Left hindlimb (tissue), 1 donor: ENCODE results near the gene PCSK7.
"Not testable (repeated sequence)": the region's sequence is repeated elsewhere in the genome, so short reads cannot be mapped to it uniquely, and the experiment has no call there.

Source experiments
- DNase-seq: peaks from one replicate; pipeline ENCODE4 v3.0.0-alpha.2; 2018

Gene PCSK7

DNA sequence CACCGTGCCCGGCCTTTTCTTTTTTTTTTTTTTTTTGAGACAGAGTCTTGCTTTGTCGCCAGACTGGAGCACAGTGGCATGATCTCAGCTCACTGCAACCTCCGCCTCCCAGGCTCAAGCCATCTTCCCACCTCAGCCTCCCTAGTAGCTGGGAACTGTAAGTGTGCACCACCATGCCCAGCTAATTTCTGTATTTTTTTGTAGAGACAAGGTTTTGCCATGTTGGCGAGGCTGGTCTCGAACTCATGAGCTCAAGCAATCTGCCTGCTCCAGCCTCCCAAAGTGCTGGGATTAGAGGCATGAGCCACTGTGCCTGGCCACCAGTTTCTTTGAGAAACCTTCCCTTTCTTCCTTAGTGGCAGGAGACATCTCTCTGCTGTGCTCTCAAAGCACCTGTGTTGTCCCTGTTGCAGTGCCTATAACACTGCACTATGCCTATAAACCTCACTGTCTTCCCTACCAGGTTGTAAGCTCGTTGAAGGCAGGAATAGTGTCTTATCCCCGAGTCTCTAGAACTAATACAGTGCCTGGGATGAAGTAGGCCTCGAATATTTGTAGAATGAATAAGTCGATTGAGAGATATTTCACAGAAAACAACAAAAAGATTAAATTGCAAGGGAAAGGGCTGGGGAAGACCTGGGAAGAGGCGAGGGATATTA lies 19.0 kb downstream of the PCSK7 start:
- no peak for DNase-seq

DNA sequence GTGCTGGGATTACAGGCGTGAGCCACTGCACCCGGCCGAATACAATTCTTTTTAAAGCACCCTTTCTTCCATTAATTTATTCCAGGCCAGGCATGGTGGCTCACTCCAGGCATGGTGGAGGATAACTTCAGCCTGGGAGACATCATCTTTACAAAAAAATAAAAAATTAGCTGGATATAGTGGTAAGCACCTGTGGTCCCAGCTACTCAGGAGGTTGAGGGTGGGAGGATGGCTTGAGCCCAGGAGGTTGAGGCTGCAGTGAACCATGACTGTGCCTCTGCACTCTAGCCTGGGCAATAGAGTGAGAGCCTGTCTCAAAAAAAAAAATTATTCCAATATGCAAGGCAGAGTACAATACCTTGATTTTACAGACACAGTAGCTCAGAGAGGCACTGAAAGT lies 21.3 kb downstream of the PCSK7 start:
- DNase-seq = no peak

DNA sequence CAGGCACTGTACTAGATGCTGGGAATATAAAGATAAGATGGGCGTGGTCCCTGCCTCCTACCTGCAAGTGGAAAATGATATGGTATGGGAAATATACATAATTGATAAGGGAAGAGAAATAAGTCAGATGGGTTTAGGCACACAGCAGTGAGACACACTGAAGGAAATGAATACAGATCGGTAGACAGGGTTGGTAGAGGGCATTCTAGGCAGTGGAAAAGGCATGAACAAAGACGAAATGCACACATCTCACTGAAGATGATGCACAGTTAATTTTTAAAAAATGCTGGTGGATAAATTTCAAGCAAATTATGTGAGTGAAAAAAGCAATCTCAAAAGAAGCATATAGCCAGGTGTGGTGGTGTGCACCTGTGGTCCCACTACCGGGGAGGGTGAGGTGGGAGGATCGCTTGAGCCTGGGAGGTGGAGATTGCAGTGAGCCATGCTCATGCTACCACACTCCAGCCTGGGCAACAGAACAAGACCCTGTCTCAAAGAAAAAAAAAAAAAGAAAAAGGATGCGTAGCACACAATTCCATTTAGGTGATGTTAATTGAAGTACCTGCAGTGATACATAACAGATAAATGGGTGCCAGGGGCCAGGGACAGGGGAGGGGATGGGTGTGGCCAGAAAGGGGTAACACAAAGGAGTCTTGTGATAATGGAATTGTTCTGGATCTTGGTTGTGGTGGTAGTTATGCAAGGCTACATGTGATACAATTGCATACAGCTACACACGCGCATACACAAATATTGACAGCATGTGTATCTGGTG lies 22.3 kb downstream of the PCSK7 start:
- DNase-seq = not testable (repeated sequence)

DNA sequence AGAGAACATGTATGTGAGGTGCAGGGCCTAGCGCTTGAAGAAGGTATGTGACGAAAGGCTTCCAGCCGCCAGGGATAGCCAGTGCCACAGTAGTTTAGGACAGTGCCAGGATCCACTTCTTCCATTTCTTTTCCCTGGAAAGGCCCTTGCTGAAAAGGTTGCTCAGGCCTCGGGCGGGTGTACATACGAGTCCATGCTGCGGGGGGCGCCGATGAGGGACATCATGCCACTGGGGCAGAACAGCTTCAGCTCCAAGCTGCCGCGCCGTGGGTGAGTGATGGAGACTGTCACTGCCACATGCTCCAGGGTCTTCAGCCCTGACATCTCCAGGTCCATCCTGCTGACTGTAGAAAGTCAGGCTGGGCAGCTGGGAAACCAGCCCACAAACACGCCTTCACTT lies 23.2 kb downstream of the PCSK7 start:
- not testable (repeated sequence) for DNase-seq

DNA sequence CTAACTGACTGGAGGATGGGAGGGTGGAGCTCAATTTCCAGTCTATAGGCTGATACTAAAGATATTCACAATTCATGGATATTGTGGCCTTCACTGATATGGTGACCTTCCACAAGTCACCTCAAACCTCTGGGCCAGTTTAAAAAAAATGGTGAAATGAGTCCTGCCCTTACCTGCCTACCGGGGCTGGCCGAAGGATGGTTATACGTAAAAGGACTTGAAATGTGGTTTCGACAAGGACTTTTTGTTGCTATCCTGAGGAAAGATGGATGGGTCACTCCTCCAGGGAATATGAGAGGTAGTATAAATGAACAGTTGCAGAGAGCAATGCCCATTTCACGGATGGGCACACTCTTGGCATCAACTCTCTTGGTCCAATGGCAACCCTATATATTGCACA lies 24.4 kb downstream of the PCSK7 start:
- DNase-seq = not testable (repeated sequence)

DNA sequence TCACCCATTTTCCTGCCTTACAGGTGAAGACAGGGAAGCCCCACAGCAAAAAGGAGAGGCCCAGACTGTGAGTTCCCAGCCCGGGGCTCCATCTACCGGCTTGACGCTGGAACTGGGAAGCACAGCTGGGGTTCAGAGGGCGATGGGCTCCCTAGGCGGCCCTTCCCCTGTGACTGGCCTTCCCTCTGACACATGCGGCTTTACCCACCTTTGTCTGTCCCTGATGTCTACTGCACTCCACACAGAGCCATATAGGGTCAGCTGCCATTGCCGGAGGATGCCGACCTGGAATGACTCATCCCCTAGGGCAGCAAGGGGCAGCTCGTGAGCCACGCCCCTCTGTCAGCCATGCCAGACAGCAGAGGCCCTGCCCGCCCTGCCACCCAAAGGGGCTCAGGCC lies 25.0 kb downstream of the PCSK7 start:
- not testable (repeated sequence) for DNase-seq

DNA sequence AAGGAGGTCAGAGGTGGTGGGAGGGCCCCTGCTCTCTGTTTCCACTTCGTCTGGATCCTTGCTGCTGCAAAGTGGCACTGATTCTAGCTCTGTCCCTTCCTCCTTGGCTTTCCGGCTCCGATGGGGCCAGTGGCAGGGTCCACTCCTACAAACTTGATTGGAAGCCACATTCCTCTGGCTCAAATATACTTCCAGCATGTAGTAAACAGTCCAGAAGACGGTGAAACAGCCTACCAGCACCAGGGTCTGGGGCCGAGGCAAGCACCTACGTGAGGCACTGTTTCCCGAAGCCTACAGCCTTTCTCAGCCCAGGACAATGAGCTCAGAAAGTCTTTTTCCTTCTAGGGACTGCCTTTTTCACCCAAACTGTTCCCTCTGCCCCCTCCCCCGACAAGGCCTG lies 25.8 kb downstream of the PCSK7 start:
- DNase-seq = not testable (repeated sequence)

DNA sequence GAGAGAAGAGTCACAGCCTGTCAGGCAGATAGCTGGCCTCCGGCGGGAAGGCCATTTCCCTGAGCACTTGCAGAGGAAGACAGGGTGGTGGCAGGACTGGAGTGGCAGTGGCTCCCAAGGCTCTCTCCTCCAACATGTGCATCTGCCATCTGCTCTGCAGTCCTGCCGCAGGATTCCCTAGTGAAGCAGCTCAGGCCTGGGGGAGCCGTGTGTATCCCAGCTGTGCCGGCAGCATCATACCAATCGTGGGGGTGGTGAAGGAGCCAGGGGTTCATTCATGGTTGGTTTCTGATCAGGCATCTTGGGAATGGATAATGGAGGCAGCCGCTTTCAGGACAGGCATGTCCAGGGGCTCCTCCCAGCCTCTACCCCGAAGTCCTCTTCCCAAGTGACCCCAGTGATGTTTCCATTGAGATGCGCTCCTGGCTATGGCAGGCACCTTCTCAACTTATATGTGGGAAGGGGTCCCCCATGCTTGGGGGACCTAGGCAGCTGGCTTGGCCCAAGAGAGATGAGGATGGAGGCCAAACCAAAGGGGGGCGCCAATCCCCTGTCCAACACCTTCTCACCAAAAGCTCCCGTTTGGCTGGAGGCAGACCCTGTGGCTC lies 26.6 kb downstream of the PCSK7 start:
- DNase-seq = no peak

DNA sequence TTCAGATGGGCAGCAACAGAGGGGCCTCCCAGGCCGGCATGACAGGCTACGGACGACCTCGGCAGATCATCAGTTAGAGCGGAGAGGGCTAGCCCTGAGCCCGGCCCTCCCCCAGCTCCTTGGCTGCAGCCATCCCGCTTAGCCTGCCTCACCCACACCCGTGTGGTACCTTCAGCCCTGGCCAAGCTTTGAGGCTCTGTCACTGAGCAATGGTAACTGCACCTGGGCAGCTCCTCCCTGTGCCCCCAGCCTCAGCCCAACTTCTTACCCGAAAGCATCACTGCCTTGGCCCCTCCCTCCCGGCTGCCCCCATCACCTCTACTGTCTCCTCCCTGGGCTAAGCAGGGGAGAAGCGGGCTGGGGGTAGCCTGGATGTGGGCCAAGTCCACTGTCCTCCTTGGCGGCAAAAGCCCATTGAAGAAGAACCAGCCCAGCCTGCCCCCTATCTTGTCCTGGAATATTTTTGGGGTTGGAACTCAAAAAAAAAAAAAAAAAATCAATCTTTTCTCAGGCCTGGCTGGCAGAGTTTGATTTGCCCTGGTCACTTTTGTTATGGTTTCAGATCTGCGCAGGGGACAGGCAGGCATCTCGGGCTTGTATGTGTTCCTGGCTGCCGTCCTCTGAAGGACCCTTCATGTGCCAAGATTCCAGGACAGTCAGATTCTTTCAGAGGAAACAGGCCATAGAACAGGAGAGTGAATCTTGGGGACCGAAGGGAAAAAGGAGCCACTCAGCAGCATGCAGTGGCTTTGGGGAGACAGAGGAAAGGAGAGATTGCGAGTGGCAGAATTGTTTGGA lies 27.4 kb downstream of the PCSK7 start:
- no peak for DNase-seq

DNA sequence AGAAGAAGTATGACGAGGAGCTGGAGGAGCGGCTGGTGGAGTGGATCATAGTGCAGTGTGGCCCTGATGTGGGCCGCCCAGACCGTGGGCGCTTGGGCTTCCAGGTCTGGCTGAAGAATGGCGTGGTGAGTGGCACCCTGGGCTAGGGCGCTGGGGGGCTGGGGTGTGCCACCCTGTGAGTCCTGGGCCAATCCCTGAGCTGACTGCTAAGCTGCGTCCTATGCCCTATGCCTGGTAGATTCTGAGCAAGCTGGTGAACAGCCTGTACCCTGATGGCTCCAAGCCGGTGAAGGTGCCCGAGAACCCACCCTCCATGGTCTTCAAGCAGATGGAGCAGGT lies 28.8 kb downstream of the PCSK7 start:
- no peak for DNase-seq

DNA sequence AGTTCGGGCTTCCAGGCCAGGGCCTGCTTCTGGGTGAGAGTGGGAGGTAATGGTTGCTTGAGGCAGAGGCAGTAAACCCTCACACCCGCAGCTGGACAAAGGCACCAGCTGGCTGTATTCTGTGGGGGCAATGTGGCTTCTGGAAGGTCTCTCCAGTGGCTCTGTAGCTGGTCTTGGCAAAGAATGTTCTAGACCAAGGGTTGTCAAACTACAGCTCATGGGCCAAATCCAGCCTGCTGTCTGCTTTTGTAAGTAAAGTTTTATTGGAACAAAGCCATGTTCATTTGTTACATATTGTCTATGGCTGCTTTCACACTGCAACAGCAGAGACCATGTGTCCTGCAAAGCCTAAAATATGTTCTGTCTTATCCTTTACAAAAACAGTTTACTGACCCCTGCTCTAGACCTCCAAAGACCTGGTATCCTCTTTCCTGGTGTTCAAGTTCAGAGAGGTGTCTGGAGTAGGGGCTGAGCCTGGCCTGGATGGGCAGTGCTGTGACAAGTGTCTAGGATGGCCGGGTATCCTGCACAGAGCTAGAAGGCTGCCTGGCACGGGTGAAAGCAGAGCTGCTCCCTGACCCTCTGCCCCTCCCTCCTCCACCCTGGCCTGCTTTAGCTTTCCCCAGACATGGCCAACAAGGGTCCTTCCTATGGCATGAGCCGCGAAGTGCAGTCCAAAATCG lies 29.3 kb downstream of the PCSK7 start:
- DNase-seq = no peak

DNA sequence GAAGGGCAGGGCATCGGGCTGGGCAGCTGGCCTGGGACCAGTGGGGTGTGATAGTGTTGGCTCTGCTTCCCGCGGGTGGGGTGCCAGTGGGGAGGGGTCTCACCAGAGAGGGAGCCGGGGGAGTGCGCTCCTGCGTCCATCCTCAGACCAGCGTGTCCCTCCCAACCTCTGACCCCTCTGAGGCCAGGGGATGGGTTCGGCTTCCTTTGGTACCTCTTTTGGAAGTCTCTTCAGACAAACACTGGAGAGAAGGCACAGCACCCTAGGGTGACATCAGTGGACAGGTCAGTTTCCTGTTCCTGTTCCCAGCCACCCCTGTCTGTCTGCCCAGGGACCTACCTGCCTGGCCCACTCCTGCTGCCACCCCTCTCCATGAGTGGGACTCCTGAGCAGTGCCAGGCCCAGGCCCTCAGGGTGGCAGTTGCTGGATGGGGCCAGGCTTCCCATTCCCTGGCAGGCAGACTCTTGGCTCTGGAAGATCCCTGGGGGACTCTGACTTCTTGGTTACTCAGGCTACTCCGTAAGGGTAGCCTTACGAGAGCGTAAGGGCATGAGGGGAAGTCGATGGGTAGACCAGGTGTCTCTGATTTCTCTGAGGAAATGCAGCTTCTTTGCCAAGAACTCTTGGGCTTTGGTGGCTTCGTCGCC lies 30.1 kb downstream of the PCSK7 start:
- DNase-seq = peak; percentile 41

DNA sequence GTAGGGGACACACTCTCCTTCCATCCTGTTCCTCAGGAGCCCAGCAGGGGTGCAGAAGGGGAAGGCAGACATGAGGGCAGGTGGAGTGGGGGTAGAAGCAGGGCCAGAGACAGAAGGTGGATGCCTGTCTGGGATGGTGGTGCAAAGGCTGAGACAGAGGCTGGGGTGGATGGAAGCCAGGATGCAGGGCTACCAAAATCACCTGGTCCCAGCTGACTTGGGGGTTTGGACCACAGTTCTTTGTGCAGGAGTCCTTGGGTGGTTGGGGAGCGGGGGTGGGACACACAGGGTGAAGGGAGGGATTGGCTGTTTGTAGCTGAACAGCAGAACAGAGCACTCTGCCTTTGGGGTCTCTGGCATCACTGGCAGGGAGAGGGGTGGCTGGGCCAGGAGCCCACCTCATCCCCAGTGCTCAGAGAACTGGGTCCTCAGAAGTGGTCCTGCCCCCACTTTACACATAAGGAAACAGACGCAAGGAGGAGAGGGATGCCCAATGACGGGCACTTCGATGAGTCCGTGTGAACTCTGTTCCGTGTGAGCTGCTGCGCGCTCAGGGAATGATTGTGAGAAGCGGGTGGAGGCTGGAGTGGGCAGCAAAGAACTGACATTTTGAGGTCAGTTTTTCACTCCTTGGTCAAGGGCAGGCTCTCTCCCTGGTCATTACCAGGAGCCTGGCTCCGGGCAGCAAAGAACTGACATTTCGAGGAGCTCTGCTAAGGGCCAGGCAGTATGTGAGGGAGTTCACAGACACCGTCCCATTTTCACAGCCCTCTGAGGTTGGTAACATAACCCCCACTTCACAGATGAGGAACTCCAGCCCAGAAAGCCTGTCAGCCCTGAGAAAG lies 30.8 kb downstream of the PCSK7 start:
- peak; percentile 33 for DNase-seq

DNA sequence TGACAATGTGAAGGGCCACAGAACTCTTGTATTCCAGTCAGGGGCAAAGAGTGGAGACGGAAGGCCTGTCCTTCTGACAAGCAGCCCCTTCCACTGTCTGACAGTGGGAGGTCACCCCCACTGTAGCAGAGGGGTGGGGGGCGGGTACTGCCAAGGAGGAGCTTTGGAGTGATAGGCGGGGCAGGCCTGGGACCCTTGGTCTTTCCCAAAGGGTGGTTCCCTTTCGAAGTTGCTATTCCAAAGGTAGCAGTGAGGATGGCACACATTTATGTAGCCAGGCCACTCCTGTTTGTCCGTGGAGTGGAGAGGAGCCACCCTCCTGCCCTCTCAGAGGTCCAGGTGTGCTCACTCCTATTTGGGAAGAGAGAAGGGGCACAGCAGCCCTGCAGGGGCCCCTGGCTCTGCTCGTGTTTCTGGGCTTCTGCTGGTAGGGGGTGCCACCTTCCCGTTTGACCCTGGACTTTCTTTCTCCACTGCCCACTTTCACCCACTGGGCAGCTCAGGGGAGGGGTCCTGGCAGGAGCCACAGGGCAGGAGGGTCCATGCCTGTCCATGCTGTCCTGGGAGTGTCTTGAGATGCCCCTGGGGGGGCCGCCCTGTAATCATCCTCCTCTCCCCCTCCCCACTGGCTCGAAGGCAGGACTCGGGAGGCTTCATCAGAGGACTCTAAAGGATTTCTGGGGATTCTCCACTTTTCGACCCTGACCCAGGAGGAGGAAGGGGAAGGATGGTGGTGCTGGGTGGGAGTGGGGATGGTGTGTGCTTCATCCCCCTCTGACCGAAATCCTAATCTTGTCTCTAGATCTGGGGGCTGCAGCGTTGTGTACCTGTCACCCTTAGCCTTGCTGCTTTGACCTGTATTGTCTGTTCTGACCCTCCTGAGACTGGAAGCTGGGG lies 31.7 kb downstream of the PCSK7 start:
- peak; percentile 38 for DNase-seq

DNA sequence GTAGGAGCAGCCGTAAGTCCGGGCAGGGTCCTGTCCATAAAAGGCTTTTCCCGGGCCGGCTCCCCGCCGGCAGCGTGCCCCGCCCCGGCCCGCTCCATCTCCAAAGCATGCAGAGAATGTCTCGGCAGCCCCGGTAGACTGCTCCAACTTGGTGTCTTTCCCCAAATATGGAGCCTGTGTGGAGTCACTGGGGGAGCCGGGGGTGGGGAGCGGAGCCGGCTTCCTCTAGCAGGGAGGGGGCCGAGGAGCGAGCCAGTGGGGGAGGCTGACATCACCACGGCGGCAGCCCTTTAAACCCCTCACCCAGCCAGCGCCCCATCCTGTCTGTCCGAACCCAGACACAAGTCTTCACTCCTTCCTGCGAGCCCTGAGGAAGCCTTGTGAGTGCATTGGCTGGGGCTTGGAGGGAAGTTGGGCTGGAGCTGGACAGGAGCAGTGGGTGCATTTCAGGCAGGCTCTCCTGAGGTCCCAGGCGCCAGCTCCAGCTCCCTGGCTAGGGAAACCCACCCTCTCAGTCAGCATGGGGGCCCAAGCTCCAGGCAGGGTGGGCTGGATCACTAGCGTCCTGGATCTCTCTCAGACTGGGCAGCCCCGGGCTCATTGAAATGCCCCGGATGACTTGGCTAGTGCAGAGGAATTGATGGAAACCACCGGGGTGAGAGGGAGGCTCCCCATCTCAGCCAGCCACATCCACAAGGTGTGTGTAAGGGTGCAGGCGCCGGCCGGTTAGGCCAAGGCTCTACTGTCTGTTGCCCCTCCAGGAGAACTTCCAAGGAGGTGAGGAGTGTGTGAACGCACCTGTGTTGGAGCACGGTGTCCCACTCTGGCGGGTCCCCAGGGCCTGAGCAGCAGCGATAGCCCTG lies 32.6 kb downstream of the PCSK7 start, which contains the start of gene TAGLN:
Gene TAGLN, plus strand, starts transcription at position 318 of the 863 bp plus-strand sequence. CDS start 3,644 bp downstream, outside the sequence.
- peak; percentile 88 for DNase-seq

DNA sequence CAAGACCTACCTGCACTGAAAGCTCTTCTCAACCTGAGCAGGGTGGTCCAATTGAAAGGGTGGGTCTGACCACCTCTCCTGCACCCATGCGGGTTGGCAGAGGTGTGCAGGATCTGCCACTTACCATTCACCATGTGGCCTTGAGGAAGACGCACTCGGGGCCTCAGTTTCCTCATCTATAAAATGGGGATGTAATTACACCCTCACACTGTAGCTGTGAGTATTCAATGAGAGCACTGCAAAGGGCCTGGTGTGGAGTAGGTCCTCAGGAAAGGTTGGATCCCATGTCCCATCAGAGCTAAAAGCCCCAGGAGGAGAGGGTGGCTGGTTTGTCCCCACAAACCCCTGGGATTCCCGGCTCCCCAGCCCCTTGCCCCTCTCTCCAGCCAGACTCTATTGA lies 33.3 kb downstream of the PCSK7 start:
- no peak for DNase-seq

DNA sequence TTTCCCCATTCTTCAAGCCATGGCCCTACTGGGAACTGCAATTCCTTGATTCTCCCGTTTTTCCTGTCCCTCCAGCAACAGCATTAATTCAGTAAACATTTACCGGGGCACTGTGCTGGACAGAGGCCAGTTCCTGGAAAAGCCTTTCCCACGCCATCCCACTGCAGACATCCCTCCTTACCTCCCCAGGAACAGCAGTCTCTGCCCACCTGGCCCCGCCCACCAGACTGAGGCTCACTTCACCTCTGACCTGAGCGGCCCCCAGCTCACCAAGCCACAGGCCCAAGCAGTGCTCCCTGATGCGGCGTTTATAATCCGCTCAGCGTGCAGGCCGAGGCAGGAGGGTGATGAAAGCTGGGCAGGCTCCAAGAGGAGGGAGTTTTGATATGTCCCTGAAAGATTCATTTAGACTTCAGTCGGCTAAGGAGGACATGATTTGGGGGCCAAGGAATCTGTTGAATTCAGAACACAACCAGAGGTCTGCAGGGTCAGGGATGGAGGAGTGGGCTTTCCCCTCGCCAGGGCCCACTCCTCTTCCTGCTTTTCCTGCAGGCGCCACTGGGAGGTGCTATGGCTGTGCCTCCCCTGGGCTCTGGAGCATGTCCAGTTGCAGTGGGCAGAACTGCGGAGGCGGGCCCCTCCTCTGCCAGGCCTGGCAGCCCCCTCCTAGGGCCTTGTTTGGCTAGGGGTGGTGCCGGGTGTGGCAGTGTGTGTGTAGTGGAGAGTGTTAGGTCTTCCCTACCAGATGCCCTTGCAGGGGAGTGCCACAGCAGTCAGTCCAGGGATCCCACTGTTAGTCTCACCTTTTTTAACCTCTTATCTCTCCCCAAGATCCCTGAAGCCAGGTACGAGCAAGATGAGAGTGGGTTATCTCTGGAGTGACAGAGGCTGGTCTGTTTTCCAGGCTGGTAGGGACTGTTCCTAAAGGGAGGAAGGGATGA lies 34.1 kb downstream of the PCSK7 start:
- peak; percentile 43 for DNase-seq

DNA sequence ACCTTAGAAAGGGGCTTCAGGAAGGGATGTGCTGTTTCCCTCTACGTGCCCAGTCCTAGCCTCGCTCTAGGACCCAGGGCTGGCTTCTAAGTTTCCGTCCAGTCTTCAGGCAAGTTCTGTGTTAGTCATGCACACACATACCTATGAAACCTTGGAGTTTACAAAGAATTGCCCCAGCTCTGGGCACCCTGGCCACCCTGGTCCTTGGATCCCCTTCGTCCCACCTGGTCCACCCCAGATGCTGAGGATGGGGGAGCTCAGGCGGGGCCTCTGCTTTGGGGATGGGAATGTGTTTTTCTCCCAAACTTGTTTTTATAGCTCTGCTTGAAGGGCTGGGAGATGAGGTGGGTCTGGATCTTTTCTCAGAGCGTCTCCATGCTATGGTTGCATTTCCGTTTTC lies 34.9 kb downstream of the PCSK7 start:
- peak; percentile 3 for DNase-seq
